Adrenal gland (tissue), 12 donors: Measurements from ENCODE around the gene ZNF780B. TPM values are rescaled to one million over a fixed set of nuclear protein-coding genes. Genes with fewer than 3 reads are reported as not detected.

Experiments
- DNase-seq, 7 donors: peaks; one replicate each; pipeline ENCODE4 v3.0.0-alpha.2; 2019 to 2020
- H3K27ac ChIP-seq, 5 donors: fragments of 200-600 bp; sonication (generic) in 4 of 5; 1 replicate in 3 of 5; 2 replicates in 2 of 5; pipeline versions ENCODE4 v1.5.1 to v1.8.0; 2016 to 2020; ENCODE audit warnings: mild to moderate bottlenecking in 1 of 5
- H3K27me3 ChIP-seq: fragments of 200-600 bp; 2 replicates; pipeline ENCODE4 v1.8.0; 2021
- H3K36me3 ChIP-seq, 2 donors: fragments of 200-600 bp; replicated peaks in 1 of 2; 1 replicate in 1 of 2; 2 replicates in 1 of 2; pipeline versions ENCODE4 v1.5.1 to v1.8.0; 2018 to 2022
- H3K4me1 ChIP-seq, 2 donors: fragments of 200-600 bp; replicated peaks in 1 of 2; 1 replicate in 1 of 2; 2 replicates in 1 of 2; pipeline versions ENCODE4 v1.5.1 to v1.8.0; 2018 to 2021
- H3K4me3 ChIP-seq, 4 donors: fragments of 200-600 bp; sonication (generic) in 3 of 4; one replicate each; pipeline ENCODE4 v1.5.1; 2016 to 2018
- H3K9me3 ChIP-seq, 3 donors: fragments of 200-600 bp; sonication (generic) in 1 of 3; replicated peaks in 1 of 3; 1 replicate in 2 of 3; 2 replicates in 1 of 3; pipeline versions ENCODE4 v1.5.1 to v1.8.0; 2016 to 2021
- POLR2A ChIP-seq, 2 donors: fragments of 450-650 bp; IDR thresholded peaks; one replicate each; pipeline ENCODE4 v1.6.1; 2017; ENCODE audit warnings: antibody characterized with exemption in 2 of 2, mild to moderate bottlenecking in 2 of 2, moderate library complexity in 1 of 2
- WGBS, 4 donors: extraction: QIAGEN DNeasy Blood & Tissue Kit in 2 of 4; methylation state at CpG; one replicate each; pipeline versions ENCODE4 v1.1.5 to v1.1.7; 2013 to 2017; 5-methylcytosine and 5-hydroxymethylcytosine counted together
- intact Hi-C, 2 donors: fragments of 100-400 bp; cut with DNase I; formaldehyde crosslinking; loops; one replicate each; pipeline versions ENCODE4 v1.14.1 to v1.15.0; 2022 to 2023
- polyA plus RNA-seq, 3 donors: library from polyadenylated mRNA; stranded (reverse); fragments of 200-250 nt in 2 of 3; fragments of 350-450 nt in 1 of 3; fragmentation: Illumina TruSeq in 1 of 3; extraction: RNeasy Lipid Tissue Mini Kit (QIAGEN cat#74804) in 1 of 3; gene quantifications; one replicate each; pipeline ENCODE4 v1.2.3, GENCODE V29; 2013 to 2014
- total RNA-seq, 9 donors: library from RNA; depleted of rRNA in 4 of 9; stranded (reverse); fragments of >200 nt in 4 of 9; fragments of 120-200 nt in 1 of 9; fragmentation: NEBNext Ultra II Directional in 1 of 9; extraction: Animal tissue kit (Norgen Biotek cat#: 25700) in 1 of 9; gene quantifications; one replicate each; pipeline versions ENCODE4 v1.1.0 to v1.2.4, GENCODE V29; 2013 to 2023
- TF ChIP-seq, protein P1 (sequence below), 6 experiments: fragments of 450-650 bp in 4 of 6; fragments of 200-600 bp in 2 of 6; sonication (generic) in 1 of 6; IDR thresholded peaks; 1 replicate in 5 of 6; 2 replicates in 1 of 6; pipeline versions ENCODE4 v1.5.1 to v1.8.0; 2016 to 2021; ENCODE audit warnings: antibody characterized with exemption in 6 of 6, mild to moderate bottlenecking in 2 of 6, moderate library complexity in 1 of 6
- donor health status: healthy with polysubstance abuse.
- donor health status: Bipolar disorder and iron deficiency.
- donor health status: DM: yes; HTN: yes; CAD: no.
- donor health status: DM: no; HTN: no; CAD: no.
- donor health status: DM: no; HTN: no; CAD: no.
- donor health status: DM: yes; HTN: yes; CAD: no.

The ZNF780B gene
- total and polyA plus RNA-seq, 12 donors = 7.9 to 31.4 (median 16.5) TPM

DNA sequence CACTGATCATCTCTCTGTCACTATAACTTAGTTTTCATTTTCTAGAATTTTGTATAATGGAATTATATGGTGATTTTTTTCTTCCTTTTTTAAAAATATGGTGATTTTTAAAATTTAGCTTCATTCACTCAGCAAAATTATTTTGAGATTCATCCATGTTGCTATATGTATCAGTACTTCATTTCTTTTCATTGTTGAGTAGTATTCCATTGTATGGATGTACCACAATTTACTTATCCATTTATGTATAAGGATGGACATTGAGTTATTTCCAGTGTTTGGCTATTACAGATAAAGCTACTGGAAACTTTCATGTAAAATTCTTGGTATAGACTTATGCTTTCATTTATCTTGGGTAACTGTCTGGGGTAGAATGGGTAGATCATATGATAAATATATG is 46.4 kb downstream of the ZNF780B start:
- DNase-seq = no peak
- intact Hi-C loops = no loop called here
- peaks cover 0 to 27% of the 10 kb centered on the region in 2 donors for H3K36me3 ChIP-seq
- TF ChIP-seq POLR2A (IDR thresholded peaks at IDR 0.05) = no peak
- TF ChIP-seq, protein P1, sequence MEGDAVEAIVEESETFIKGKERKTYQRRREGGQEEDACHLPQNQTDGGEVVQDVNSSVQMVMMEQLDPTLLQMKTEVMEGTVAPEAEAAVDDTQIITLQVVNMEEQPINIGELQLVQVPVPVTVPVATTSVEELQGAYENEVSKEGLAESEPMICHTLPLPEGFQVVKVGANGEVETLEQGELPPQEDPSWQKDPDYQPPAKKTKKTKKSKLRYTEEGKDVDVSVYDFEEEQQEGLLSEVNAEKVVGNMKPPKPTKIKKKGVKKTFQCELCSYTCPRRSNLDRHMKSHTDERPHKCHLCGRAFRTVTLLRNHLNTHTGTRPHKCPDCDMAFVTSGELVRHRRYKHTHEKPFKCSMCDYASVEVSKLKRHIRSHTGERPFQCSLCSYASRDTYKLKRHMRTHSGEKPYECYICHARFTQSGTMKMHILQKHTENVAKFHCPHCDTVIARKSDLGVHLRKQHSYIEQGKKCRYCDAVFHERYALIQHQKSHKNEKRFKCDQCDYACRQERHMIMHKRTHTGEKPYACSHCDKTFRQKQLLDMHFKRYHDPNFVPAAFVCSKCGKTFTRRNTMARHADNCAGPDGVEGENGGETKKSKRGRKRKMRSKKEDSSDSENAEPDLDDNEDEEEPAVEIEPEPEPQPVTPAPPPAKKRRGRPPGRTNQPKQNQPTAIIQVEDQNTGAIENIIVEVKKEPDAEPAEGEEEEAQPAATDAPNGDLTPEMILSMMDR (IDR thresholded peaks at IDR 0.05) = no peak
- no peak overlapping the region for H3K27ac ChIP-seq
- H3K9me3 ChIP-seq = peaks cover 0 to 17% (median 0%) of the 10 kb centered on the region in 3 donors
- no peaks in the 10 kb centered on the region for H3K27me3 ChIP-seq
- H3K4me1 ChIP-seq = no peaks in the 10 kb centered on the region
- no peak overlapping the region for H3K4me3 ChIP-seq

DNA sequence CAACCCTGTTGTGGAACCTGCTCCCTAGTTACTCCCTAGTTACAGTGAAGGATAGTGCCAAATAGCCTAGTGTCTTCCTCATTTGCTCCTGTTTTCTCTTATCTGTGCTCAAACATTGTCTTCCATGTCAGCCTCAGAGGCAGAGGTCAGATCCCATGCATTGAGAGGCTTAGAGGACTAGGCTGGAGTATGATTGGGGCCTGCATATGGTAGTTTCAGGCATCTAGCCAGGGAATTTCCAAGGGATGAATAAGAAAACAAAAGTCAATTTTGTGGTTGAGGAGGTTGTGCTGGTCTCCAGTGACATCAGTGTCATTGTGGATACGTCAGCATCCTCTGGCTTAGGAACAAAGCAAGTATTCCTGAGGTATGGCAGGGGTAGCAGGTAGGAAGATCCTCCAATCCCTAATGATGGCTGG is 49.7 kb downstream of the ZNF780B start:
- intact Hi-C loops = no loop called here
- Histone ChIP-seq H3K4me3 (no peak overlapping the region), H3K27me3 (no peaks in the 10 kb centered on the region), H3K36me3 (peaks cover 0 to 27% of the 10 kb centered on the region in 2 donors), H3K9me3 (no peaks in the 10 kb centered on the region), H3K27ac (no peak overlapping the region), H3K4me1 (no peaks in the 10 kb centered on the region)
- WGBS, 4 donors = 85 to 91% (median 89%) methylated on average over 1 of the region's 1 CpG
- DNase-seq = peak in 1 of 7 donors; percentile 2
- no peak for TF ChIP-seq POLR2A (IDR thresholded peaks at IDR 0.05)
- TF ChIP-seq, protein P1 (IDR thresholded peaks at IDR 0.05) = no peak

DNA sequence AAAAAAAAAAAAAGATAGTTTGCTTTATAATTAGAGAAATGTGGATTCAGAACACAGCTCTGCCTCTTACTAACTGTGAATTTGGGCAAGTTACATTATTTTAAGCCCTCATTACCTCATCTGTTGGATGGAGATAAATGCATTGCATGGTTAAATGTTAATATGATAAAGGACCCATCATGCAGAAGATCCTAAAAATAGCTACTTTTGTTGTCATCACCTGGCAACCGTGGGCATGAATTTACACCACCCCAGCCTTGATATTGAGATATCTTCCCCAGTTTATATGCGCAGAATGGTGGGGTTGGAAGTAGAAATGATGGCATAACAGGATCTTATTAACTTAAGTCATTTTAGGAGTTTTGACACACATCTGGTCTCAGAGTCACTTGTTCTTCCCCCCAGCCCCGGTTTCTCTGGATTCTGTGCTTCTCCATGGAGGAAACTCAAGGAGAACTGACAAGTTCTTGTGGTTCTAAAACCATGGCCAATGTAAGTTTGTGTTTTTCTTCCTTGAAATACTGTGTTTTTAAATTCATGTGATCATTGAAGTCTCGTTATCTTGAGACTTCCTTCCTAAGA is 50.2 kb downstream of the ZNF780B start:
- 74 to 86% (median 84%) methylated on average over 4 of the region's 4 CpGs for WGBS, 4 donors
- Histone ChIP-seq H3K36me3 (peaks cover 0 to 27% of the 10 kb centered on the region in 2 donors), H3K27ac (no peak overlapping the region), H3K27me3 (no peaks in the 10 kb centered on the region), H3K4me1 (no peaks in the 10 kb centered on the region), H3K4me3 (no peak overlapping the region), H3K9me3 (no peaks in the 10 kb centered on the region)
- no peak for DNase-seq
- TF ChIP-seq POLR2A (IDR thresholded peaks at IDR 0.05) = no peak
- TF ChIP-seq, protein P1 (IDR thresholded peaks at IDR 0.05) = no peak
- intact Hi-C loops = no loop called here

DNA sequence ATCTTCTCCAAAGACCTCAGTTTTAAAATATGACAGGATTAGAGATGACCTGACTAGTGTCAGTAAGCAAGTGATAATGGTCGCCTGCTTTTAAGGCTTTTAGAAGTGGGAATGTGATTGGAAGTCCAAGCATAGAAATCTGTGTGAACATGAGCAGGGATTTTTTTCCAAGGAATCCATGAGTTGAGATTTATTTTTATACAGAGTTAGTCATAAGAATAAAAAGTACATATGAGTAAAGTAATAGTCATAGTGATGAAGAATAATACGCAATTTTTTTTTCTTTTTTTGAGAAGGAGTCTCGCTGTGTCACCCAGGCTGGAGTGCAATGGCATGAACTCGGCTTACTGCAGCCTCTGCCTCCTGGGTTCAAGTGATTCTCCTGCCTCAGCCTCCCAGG is 57.5 kb downstream of the ZNF780B start:
- WGBS, 4 donors = 80 to 97% (median 92%) methylated on average over 4 of the region's 4 CpGs

More for the DNA sequence above, 57.5 kb downstream of the ZNF780B start:
- intact Hi-C loops = no loop called here
- Histone ChIP-seq H3K4me3 (no peak overlapping the region), H3K36me3 (no peaks in the 10 kb centered on the region), H3K27ac (no peak overlapping the region), H3K27me3 (no peaks in the 10 kb centered on the region), H3K4me1 (peaks cover 8 to 16% of the 10 kb centered on the region in 2 donors), H3K9me3 (no peaks in the 10 kb centered on the region)
- no peak for DNase-seq
- TF ChIP-seq POLR2A (IDR thresholded peaks at IDR 0.05) = no peak
- TF ChIP-seq, protein P1 (IDR thresholded peaks at IDR 0.05) = no peak
